ENCODE data around the gene TMEM117. TPM values are rescaled to one million over a fixed set of nuclear protein-coding genes. Genes with fewer than 3 reads are reported as not detected.
"Not testable (repeated sequence)": the region's sequence is repeated elsewhere in the genome, so short reads cannot be mapped to it uniquely, and the experiment has no call there.

The TMEM117 gene
- total RNA-seq, 1 donor from 2014 or later = not detected

- Mint-ChIP-seq H3K27me3 (ENCODE audit: unreplicated experiment) (no peaks in the 10 kb centered on the region), H3K9me3 (ENCODE audit: unreplicated experiment) (no peaks in the 10 kb centered on the region), H3K4me1 (ENCODE audit: low read depth, unreplicated experiment) (no peaks in the 10 kb centered on the region), H3K4me3 (ENCODE audit: unreplicated experiment) (no peak overlapping the region), H3K27ac (ENCODE audit: unreplicated experiment) (no peak overlapping the region), H3K36me3 (ENCODE audit: unreplicated experiment) (no peaks in the 10 kb centered on the region)
- TF ChIP-seq CTCF (IDR thresholded peaks at IDR 0.05; ENCODE audit: partially characterized antibody, unreplicated experiment) = no peak
- DNase-seq = no peak
Observed at GRCh38 chr12:44029194-44029593, 193.3 kb downstream of the TMEM117 start.

GRCh38 chr12:44031472-44032185 lies 195.7 kb downstream of the TMEM117 start:
- Mint-ChIP-seq H3K4me1 (ENCODE audit: low read depth, unreplicated experiment) (no peaks in the 10 kb centered on the region), H3K27me3 (ENCODE audit: unreplicated experiment) (no peaks in the 10 kb centered on the region), H3K36me3 (ENCODE audit: unreplicated experiment) (no peaks in the 10 kb centered on the region), H3K9me3 (ENCODE audit: unreplicated experiment) (no peaks in the 10 kb centered on the region), H3K4me3 (ENCODE audit: unreplicated experiment) (no peak overlapping the region), H3K27ac (ENCODE audit: unreplicated experiment) (no peak overlapping the region)
- no peak for TF ChIP-seq CTCF (IDR thresholded peaks at IDR 0.05; ENCODE audit: partially characterized antibody, unreplicated experiment)
- DNase-seq = no peak

GRCh38 chr12:44034906-44035305 lies 199.0 kb downstream of the TMEM117 start:
- no peak for DNase-seq
- Mint-ChIP-seq H3K4me1 (ENCODE audit: low read depth, unreplicated experiment) (no peaks in the 10 kb centered on the region), H3K4me3 (ENCODE audit: unreplicated experiment) (no peak overlapping the region), H3K27ac (ENCODE audit: unreplicated experiment) (no peak overlapping the region), H3K9me3 (ENCODE audit: unreplicated experiment) (no peaks in the 10 kb centered on the region), H3K27me3 (ENCODE audit: unreplicated experiment) (no peaks in the 10 kb centered on the region), H3K36me3 (ENCODE audit: unreplicated experiment) (no peaks in the 10 kb centered on the region)
- no peak for TF ChIP-seq CTCF (IDR thresholded peaks at IDR 0.05; ENCODE audit: partially characterized antibody, unreplicated experiment)

GRCh38 chr12:44036875-44037443 lies 201.1 kb downstream of the TMEM117 start:
- DNase-seq = no peak
- Mint-ChIP-seq H3K27ac (ENCODE audit: unreplicated experiment) (no peak overlapping the region), H3K9me3 (ENCODE audit: unreplicated experiment) (no peaks in the 10 kb centered on the region), H3K4me1 (ENCODE audit: low read depth, unreplicated experiment) (no peaks in the 10 kb centered on the region), H3K27me3 (ENCODE audit: unreplicated experiment) (no peaks in the 10 kb centered on the region), H3K36me3 (ENCODE audit: unreplicated experiment) (no peaks in the 10 kb centered on the region), H3K4me3 (ENCODE audit: unreplicated experiment) (no peak overlapping the region)
- no peak for TF ChIP-seq CTCF (IDR thresholded peaks at IDR 0.05; ENCODE audit: partially characterized antibody, unreplicated experiment)

- Mint-ChIP-seq H3K9me3 (ENCODE audit: unreplicated experiment) (no peaks in the 10 kb centered on the region), H3K27me3 (ENCODE audit: unreplicated experiment) (no peaks in the 10 kb centered on the region), H3K27ac (ENCODE audit: unreplicated experiment) (no peak overlapping the region), H3K36me3 (ENCODE audit: unreplicated experiment) (no peaks in the 10 kb centered on the region), H3K4me3 (ENCODE audit: unreplicated experiment) (no peak overlapping the region), H3K4me1 (ENCODE audit: low read depth, unreplicated experiment) (no peaks in the 10 kb centered on the region)
- no peak for TF ChIP-seq CTCF (IDR thresholded peaks at IDR 0.05; ENCODE audit: partially characterized antibody, unreplicated experiment)
- no peak for DNase-seq
Observed at GRCh38 chr12:44038411-44038810, 202.5 kb downstream of the TMEM117 start.

GRCh38 chr12:44044491-44044890 lies 208.6 kb downstream of the TMEM117 start:
- H3K9me3 Mint-ChIP-seq (ENCODE audit: unreplicated experiment); H3K4me1 Mint-ChIP-seq (ENCODE audit: low read depth, unreplicated experiment); H3K36me3 Mint-ChIP-seq (ENCODE audit: unreplicated experiment); H3K27ac Mint-ChIP-seq (ENCODE audit: unreplicated experiment); H3K27me3 Mint-ChIP-seq (ENCODE audit: unreplicated experiment); DNase-seq; H3K4me3 Mint-ChIP-seq (ENCODE audit: unreplicated experiment): not testable (repeated sequence)

All from glutamatergic neuron (in vitro differentiated cells).